ENCODE results near the gene AQP1.

AQP1 gene

GRCh38 chr7:30911561-30911969, at the start of gene AQP1:
Gene AQP1 (plus strand): TSS chr7:30911853. CDS start chr7:30911910, 57 bp downstream.
- DNase-seq = no peak
- Histone ChIP-seq H3K27ac (no peak within 1 kb of the TSS), H3K4me3 (ENCODE audit: low read depth, low read length) (no peak within 1 kb of the TSS), H3K27me3 (replicated peaks) (no peaks in the 10 kb centered on the region), H3K36me3 (replicated peaks) (no peaks in the 10 kb centered on the region)
- no peak for TF ChIP-seq CTCF (IDR thresholded peaks at IDR 0.05; ENCODE audit: low read depth, low read length, missing control alignments)
- in situ Hi-C loops (cut with HindIII; ENCODE audit: low pct_ligation_motif_present, low sequenced_read_pairs) = no loop called here

GRCh38 chr7:30862995-30863705, 48.5 kb upstream of the AQP1 start:
- no peak overlapping the region for H3K27ac ChIP-seq
- no peak for TF ChIP-seq CTCF (IDR thresholded peaks at IDR 0.05; ENCODE audit: low read depth, low read length, missing control alignments)
- DNase-seq = no peak
- no peaks in the 10 kb centered on the region for H3K27me3 ChIP-seq (replicated peaks)
- no peak overlapping the region for H3K4me3 ChIP-seq (ENCODE audit: low read depth, low read length)
- in situ Hi-C loops (cut with HindIII; ENCODE audit: low pct_ligation_motif_present, low sequenced_read_pairs) = no loop called here
- H3K36me3 ChIP-seq (replicated peaks) = no peaks in the 10 kb centered on the region

GRCh38 chr7:30863706-30864035, 48.0 kb upstream of the AQP1 start:
- H3K36me3 ChIP-seq (replicated peaks) = no peaks in the 10 kb centered on the region
- TF ChIP-seq CTCF (IDR thresholded peaks at IDR 0.05; ENCODE audit: low read depth, low read length, missing control alignments) = no peak
- no peak overlapping the region for H3K4me3 ChIP-seq (ENCODE audit: low read depth, low read length)
- no peak for DNase-seq
- no peak overlapping the region for H3K27ac ChIP-seq
- in situ Hi-C loops (cut with HindIII; ENCODE audit: low pct_ligation_motif_present, low sequenced_read_pairs) = no loop called here
- no peaks in the 10 kb centered on the region for H3K27me3 ChIP-seq (replicated peaks)

GRCh38 chr7:30864101-30864500, 47.6 kb upstream of the AQP1 start:
- H3K4me3 ChIP-seq (ENCODE audit: low read depth, low read length) = no peak overlapping the region
- no peak for DNase-seq
- TF ChIP-seq CTCF (IDR thresholded peaks at IDR 0.05; ENCODE audit: low read depth, low read length, missing control alignments) = no peak
- H3K27ac ChIP-seq = no peak overlapping the region
- H3K27me3 ChIP-seq (replicated peaks) = no peaks in the 10 kb centered on the region
- H3K36me3 ChIP-seq (replicated peaks) = no peaks in the 10 kb centered on the region
- in situ Hi-C loops (cut with HindIII; ENCODE audit: low pct_ligation_motif_present, low sequenced_read_pairs) = no loop called here

GRCh38 chr7:30865076-30865475, 46.6 kb upstream of the AQP1 start:
- TF ChIP-seq CTCF (IDR thresholded peaks at IDR 0.05; ENCODE audit: low read depth, low read length, missing control alignments) = no peak
- DNase-seq = no peak
- Histone ChIP-seq H3K36me3 (replicated peaks) (no peaks in the 10 kb centered on the region), H3K4me3 (ENCODE audit: low read depth, low read length) (no peak overlapping the region), H3K27me3 (replicated peaks) (no peaks in the 10 kb centered on the region), H3K27ac (no peak overlapping the region)
- in situ Hi-C loops (cut with HindIII; ENCODE audit: low pct_ligation_motif_present, low sequenced_read_pairs) = no loop called here

- H3K36me3 ChIP-seq (replicated peaks) = no peaks in the 10 kb centered on the region
- no peak overlapping the region for H3K4me3 ChIP-seq (ENCODE audit: low read depth, low read length)
- in situ Hi-C loops (cut with HindIII; ENCODE audit: low pct_ligation_motif_present, low sequenced_read_pairs) = no loop called here
- H3K27ac ChIP-seq = no peak overlapping the region
- DNase-seq = no peak
- H3K27me3 ChIP-seq (replicated peaks) = no peaks in the 10 kb centered on the region
- no peak for TF ChIP-seq CTCF (IDR thresholded peaks at IDR 0.05; ENCODE audit: low read depth, low read length, missing control alignments)
These were observed 45.8 kb upstream of the AQP1 start for GRCh38 chr7:30865821-30866220.
